Lower leg skin (tissue), 3 donors: ENCODE data around the gene CTTN.

Source experiments
- POLR2A ChIP-seq, 2 donors: fragments of 450-650 bp; IDR thresholded peaks; one replicate each; pipeline ENCODE4 v1.6.1; 2016 to 2017; ENCODE audit warnings: antibody characterized with exemption in 2 of 2, mild to moderate bottlenecking in 1 of 2, moderate library complexity in 1 of 2
- TF ChIP-seq, protein P1 (sequence below), 3 donors: fragments of 450-650 bp; IDR thresholded peaks; one replicate each; pipeline ENCODE4 v1.5.1; 2016; ENCODE audit warnings: antibody characterized with exemption in 3 of 3, mild to moderate bottlenecking in 3 of 3, moderate library complexity in 2 of 3

DNA sequence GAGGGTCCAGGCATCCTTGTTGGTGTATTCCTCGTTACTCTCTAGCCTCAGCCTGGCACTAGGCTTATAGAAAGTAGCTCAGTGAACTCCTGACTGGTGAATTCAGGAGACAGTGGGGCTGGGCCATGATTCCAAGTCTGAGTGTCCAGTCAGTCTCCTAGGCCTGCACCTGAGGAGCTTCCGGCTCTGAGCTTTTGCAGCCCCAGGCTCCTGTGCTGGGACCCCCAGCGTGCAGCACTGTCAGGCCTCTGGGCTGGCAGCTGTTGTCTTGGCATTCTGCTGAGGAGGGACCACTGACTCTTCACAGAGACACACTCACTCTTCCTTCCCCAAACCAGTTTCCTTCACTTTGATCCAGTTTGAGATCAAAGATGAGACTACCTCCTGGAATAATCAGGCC is 82.4 kb downstream of the CTTN start:
- TF ChIP-seq, protein P1, sequence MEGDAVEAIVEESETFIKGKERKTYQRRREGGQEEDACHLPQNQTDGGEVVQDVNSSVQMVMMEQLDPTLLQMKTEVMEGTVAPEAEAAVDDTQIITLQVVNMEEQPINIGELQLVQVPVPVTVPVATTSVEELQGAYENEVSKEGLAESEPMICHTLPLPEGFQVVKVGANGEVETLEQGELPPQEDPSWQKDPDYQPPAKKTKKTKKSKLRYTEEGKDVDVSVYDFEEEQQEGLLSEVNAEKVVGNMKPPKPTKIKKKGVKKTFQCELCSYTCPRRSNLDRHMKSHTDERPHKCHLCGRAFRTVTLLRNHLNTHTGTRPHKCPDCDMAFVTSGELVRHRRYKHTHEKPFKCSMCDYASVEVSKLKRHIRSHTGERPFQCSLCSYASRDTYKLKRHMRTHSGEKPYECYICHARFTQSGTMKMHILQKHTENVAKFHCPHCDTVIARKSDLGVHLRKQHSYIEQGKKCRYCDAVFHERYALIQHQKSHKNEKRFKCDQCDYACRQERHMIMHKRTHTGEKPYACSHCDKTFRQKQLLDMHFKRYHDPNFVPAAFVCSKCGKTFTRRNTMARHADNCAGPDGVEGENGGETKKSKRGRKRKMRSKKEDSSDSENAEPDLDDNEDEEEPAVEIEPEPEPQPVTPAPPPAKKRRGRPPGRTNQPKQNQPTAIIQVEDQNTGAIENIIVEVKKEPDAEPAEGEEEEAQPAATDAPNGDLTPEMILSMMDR (IDR thresholded peaks at IDR 0.05) = no peak
- no peak for TF ChIP-seq POLR2A (IDR thresholded peaks at IDR 0.05)
